ENCODE results near the gene KLHL26. TPM values are rescaled to one million over a fixed set of nuclear protein-coding genes. Genes with fewer than 3 reads are reported as not detected.

The KLHL26 gene
- total RNA-seq, 4 donors from 2014 or later = 3.8 to 22.2 (median 6.9) TPM

DNA sequence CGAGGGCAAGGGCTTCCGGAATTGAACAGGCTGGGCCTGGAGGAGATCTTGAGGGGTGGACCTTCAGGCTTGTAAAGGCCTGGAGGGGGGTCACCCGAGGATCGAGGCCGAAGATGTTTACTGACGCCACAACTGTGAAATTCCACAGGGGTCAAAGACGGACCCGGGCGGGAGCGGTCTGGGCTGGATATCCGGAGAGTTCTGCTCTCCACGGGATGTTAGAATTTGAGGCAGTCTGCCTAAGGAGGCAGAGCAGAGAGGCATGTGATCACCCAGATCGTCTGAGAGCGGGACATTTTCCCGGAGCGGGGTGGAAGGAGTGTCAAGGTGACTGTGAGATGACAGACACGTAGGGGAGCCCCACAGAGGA, 13.2 kb downstream of the KLHL26 start:
- Histone ChIP-seq H3K27ac (peak overlapping the region; percentile 83), H3K9me3 (no peaks in the 10 kb centered on the region), H3K4me3 (peak overlapping the region in 1 of 2 donors; percentile 15), H3K4me1 (peaks cover 0 to 6% of the 10 kb centered on the region in 2 donors), H3K36me3 (no peaks in the 10 kb centered on the region), H3K27me3 (no peaks in the 10 kb centered on the region)
- intact Hi-C loops (cut with DNase I; ENCODE audit: low total_unique reads) = no loop called here
- peak; percentile 51 to 61 for DNase-seq
- TF ChIP-seq, protein P1, sequence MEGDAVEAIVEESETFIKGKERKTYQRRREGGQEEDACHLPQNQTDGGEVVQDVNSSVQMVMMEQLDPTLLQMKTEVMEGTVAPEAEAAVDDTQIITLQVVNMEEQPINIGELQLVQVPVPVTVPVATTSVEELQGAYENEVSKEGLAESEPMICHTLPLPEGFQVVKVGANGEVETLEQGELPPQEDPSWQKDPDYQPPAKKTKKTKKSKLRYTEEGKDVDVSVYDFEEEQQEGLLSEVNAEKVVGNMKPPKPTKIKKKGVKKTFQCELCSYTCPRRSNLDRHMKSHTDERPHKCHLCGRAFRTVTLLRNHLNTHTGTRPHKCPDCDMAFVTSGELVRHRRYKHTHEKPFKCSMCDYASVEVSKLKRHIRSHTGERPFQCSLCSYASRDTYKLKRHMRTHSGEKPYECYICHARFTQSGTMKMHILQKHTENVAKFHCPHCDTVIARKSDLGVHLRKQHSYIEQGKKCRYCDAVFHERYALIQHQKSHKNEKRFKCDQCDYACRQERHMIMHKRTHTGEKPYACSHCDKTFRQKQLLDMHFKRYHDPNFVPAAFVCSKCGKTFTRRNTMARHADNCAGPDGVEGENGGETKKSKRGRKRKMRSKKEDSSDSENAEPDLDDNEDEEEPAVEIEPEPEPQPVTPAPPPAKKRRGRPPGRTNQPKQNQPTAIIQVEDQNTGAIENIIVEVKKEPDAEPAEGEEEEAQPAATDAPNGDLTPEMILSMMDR (IDR thresholded peaks at IDR 0.05) = no peak
- TF ChIP-seq POLR2A (IDR thresholded peaks at IDR 0.05) = no peak

DNA sequence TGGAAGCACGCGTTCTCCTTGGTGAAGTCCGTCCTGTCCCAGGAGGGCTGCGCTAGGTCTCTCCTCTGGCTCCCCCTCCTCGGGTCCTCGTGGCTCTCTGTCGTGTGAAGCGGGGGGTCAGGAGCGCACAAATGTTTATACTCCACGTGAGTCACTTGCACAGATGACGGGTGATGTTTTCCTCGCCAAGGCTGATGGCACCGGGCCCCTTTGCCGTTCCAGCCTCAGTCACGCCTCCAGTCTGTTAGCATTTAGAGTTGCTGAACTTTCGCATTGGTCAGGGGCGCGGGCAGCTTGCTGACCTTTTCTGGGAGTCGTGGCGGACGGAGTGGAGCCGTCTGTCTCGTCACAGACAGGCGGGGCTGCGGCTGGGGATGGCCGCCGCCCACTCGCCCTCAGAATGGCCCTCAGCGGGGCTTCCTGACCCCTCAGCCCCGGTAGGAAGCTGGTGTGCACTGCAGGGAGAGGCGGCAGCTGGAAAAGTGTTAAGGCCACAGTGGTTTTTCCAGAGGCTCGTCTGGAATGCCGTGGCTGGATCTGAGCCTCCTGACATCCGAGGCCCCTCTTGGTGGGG, 13.7 kb downstream of the KLHL26 start:
- intact Hi-C loops (cut with DNase I; ENCODE audit: low total_unique reads) = no loop called here
- Histone ChIP-seq H3K9me3 (no peaks in the 10 kb centered on the region), H3K4me3 (peak overlapping the region in 1 of 2 donors; percentile 15), H3K27me3 (no peaks in the 10 kb centered on the region), H3K4me1 (peaks cover 0 to 6% of the 10 kb centered on the region in 2 donors), H3K27ac (peak overlapping the region; percentile 83), H3K36me3 (no peaks in the 10 kb centered on the region)
- TF ChIP-seq, protein P1 (IDR thresholded peaks at IDR 0.05) = no peak
- TF ChIP-seq POLR2A (IDR thresholded peaks at IDR 0.05) = no peak
- DNase-seq = peak; percentile 76 to 85

DNA sequence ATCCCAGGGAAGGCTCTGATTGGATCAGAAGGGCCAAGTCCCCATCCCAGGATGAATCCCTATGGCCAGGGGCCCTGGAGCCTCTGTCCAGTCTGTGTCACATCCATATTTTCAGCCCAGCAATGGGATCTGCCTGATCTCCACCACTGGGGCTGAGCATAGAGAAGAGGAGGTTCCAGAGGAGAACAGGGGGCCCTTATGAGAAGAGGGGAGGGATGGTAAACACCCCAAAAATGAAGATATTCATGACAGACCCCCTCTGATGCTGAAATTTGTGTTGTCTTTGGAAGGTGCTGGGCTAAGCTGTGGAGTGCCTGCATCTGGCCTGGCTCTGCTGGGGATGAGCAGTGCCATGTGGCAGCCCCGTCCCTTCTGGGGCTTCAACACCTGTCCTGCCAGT, 14.5 kb downstream of the KLHL26 start:
- H3K4me1 ChIP-seq = peaks cover 0 to 6% of the 10 kb centered on the region in 2 donors
- H3K9me3 ChIP-seq = no peaks in the 10 kb centered on the region
- no peak overlapping the region for H3K4me3 ChIP-seq
- no peaks in the 10 kb centered on the region for H3K27me3 ChIP-seq
- peak overlapping the region; percentile 83 for H3K27ac ChIP-seq
- no peak for DNase-seq
- TF ChIP-seq, protein P1 (IDR thresholded peaks at IDR 0.05) = no peak
- TF ChIP-seq POLR2A (IDR thresholded peaks at IDR 0.05) = no peak
- H3K36me3 ChIP-seq = no peaks in the 10 kb centered on the region
- intact Hi-C loops (cut with DNase I; ENCODE audit: low total_unique reads) = no loop called here

DNA sequence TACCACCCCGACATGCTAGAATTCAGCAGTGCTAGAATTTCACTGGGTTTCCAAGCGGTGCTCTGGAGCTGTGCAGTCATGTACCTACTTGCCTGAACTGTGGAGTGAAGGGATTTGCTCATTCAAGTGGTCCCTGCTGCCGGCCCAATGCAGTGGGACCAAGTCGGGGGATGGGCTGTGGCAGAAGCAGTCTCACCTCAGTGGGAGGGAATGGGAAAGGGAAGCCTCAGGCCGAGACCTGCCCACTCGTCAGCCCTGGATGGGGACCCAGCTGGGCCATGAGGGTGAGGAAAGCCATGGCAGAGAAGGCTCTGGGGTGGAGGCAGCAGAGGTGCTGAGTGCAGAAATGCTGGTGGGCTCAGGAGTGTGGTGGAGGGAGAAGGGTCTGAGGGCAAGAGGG, 14.9 kb downstream of the KLHL26 start:
- no peak for DNase-seq
- H3K4me1 ChIP-seq = peaks cover 0 to 6% of the 10 kb centered on the region in 2 donors
- H3K9me3 ChIP-seq = no peaks in the 10 kb centered on the region
- peak overlapping the region; percentile 83 for H3K27ac ChIP-seq
- H3K36me3 ChIP-seq = no peaks in the 10 kb centered on the region
- no peaks in the 10 kb centered on the region for H3K27me3 ChIP-seq
- no peak overlapping the region for H3K4me3 ChIP-seq
- no peak for TF ChIP-seq POLR2A (IDR thresholded peaks at IDR 0.05)
- TF ChIP-seq, protein P1 (IDR thresholded peaks at IDR 0.05) = no peak
- intact Hi-C loops (cut with DNase I; ENCODE audit: low total_unique reads) = no loop called here

DNA sequence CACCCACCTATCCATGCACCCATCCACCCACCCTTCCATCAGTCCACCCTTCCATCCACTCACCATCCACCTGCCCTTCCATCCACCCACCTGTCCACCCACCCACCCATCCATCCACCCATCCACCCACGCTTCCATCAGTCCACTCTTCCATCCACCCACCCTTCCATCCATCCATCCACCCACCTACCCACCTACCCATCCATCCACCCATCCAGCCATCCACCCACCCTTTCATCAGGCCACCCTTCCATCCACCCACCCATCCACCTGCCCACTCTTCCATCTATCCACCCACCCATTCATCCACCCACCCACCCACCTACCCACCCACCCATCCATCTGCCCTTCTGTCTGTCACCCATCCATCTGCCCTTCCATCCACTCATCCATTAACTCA, 17.0 kb downstream of the KLHL26 start:
- no peaks in the 10 kb centered on the region for H3K9me3 ChIP-seq
- no peaks in the 10 kb centered on the region for H3K27me3 ChIP-seq
- no peak overlapping the region for H3K27ac ChIP-seq
- DNase-seq = no peak
- intact Hi-C loops (cut with DNase I; ENCODE audit: low total_unique reads) = no loop called here
- H3K36me3 ChIP-seq = no peaks in the 10 kb centered on the region
- TF ChIP-seq, protein P1 (IDR thresholded peaks at IDR 0.05) = no peak
- TF ChIP-seq POLR2A (IDR thresholded peaks at IDR 0.05) = no peak
- H3K4me3 ChIP-seq = no peak overlapping the region
- H3K4me1 ChIP-seq = peaks cover 0 to 8% of the 10 kb centered on the region in 2 donors

All from uterus (tissue), 4 donors.